Measurements from ENCODE around the gene VSIR.

GRCh38 chr10:71778071-71778825, 4.9 kb upstream of the VSIR start:
- TF ChIP-seq ZNF274 (IDR thresholded peaks at IDR 0.05; ENCODE audit: low read depth, low read length), result no peak
- no peak for TF ChIP-seq YY1 (IDR thresholded peaks at IDR 0.05; ENCODE audit: insufficient read depth, insufficient read length)
